CD4-positive, CD25-positive, alpha-beta regulatory T cell (primary cell): ENCODE data around the gene DNAL1. TPM values are rescaled to one million over a fixed set of nuclear protein-coding genes. Genes with fewer than 3 reads are reported as not detected.

Source experiments
- ATAC-seq, 2 donors: fragments of 150-1000 bp; cut with Tn5 transposase; one replicate each; pipeline ENCODE4 v1.10.0; 2021; ENCODE audit warnings: low read depth in 2 of 2, moderate number of reproducible peaks in 2 of 2, moderate library complexity in 1 of 2
- DNase-seq, 3 donors: peaks; one replicate each; pipeline versions ENCODE4 v3.0.0 to v3.0.0-alpha.2; 2012 to 2022; ENCODE audit warnings: mixed read lengths in 1 of 3
- H3K27ac ChIP-seq: one replicate; pipeline ENCODE4 v1.7.0; 2013; ENCODE audit warnings: mild to moderate bottlenecking, low read length; ENCODE audit not compliant: insufficient read depth, poor library complexity, severe bottlenecking
- H3K27me3 ChIP-seq: one replicate; pipeline ENCODE4 v1.7.0; 2013; ENCODE audit warnings: low read length; ENCODE audit not compliant: control insufficient read depth, insufficient read depth
- H3K36me3 ChIP-seq: one replicate; pipeline ENCODE4 v1.7.0; 2013; ENCODE audit warnings: mild to moderate bottlenecking, low read length, moderate library complexity; ENCODE audit not compliant: control insufficient read depth, insufficient read depth
- H3K4me1 ChIP-seq: 2 replicates; pipeline ENCODE4 v1.7.0; 2013; ENCODE audit warnings: mild to moderate bottlenecking, low read length; ENCODE audit not compliant: insufficient read depth, control insufficient read depth, poor library complexity, severe bottlenecking
- H3K4me3 ChIP-seq: one replicate; pipeline ENCODE4 v1.7.0; 2013; ENCODE audit warnings: low read depth, mild to moderate bottlenecking, low read length, moderate library complexity
- H3K9me3 ChIP-seq, 2 experiments: 1 replicate in 1 of 2; 2 replicates in 1 of 2; pipeline ENCODE4 v1.7.0; 2013; ENCODE audit warnings: low read length in 2 of 2, mild to moderate bottlenecking in 1 of 2, moderate library complexity in 1 of 2; ENCODE audit not compliant: control insufficient read depth in 2 of 2
- H3K27ac Mint-ChIP-seq, 3 donors: one replicate each; pipeline ENCODE4 v1.8.0; 2020 to 2022; ENCODE audit warnings: mild to moderate bottlenecking in 3 of 3, mixed read lengths in 3 of 3, moderate library complexity in 2 of 3
- H3K27me3 Mint-ChIP-seq: one replicate; pipeline ENCODE4 v1.8.0; 2022; ENCODE audit warnings: mild to moderate bottlenecking, mixed read lengths
- H3K36me3 Mint-ChIP-seq: one replicate; pipeline ENCODE4 v1.8.0; 2020; ENCODE audit warnings: mixed read lengths
- H3K4me1 Mint-ChIP-seq, 4 donors: one replicate each; pipeline ENCODE4 v1.8.0; 2020 to 2022; ENCODE audit warnings: mixed read lengths in 4 of 4, mild to moderate bottlenecking in 1 of 4
- H3K4me3 Mint-ChIP-seq, 4 donors: one replicate each; pipeline ENCODE4 v1.8.0; 2020 to 2022; ENCODE audit warnings: mild to moderate bottlenecking in 4 of 4, mixed read lengths in 4 of 4, moderate library complexity in 3 of 4
- H3K9me3 Mint-ChIP-seq, 7 donors: one replicate each; pipeline ENCODE4 v1.8.0; 2020 to 2022; ENCODE audit warnings: mixed read lengths in 7 of 7, mild to moderate bottlenecking in 3 of 7, moderate library complexity in 2 of 7
- polyA plus RNA-seq, 4 donors: library from polyadenylated mRNA; unstranded; fragments of 300-500 nt; fragmentation: Illumina TruSeq; gene quantifications; one replicate each; pipeline ENCODE4 v1.2.3, GENCODE V29; 2021
- total RNA-seq: library from RNA; stranded (reverse); gene quantifications from one replicate; pipeline ENCODE4 v1.2.3, GENCODE V29; 2022

The DNAL1 gene
- total and polyA plus RNA-seq, 5 donors from 2014 or later, result 3.4 to 5.0 (median 3.8) TPM

DNA sequence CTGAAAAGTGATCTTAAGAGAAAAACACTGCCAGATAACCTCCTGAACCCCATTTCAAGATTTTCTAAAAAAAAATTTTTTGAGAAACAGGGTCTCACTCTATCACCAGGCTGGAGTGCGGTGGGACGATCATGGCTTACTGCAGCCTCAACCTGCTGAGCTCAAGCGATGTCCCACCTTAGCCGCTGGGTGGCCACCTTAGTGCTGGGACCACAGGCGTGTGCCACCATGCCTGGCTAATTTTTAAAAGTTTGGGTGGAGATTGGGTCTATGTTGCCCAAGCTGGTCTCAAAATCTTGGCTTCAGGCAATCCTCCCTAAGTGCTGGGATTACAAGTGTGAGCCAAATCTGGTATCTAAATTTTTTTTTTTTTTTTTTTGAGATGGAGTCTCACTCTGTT, 66.0 kb downstream of the DNAL1 start:
- Mint-ChIP-seq H3K27ac (peak overlapping the region in 1 of 3 donors; percentile 16), H3K4me3 (peak overlapping the region in 2 of 4 donors; percentile 16 to 39)

DNA sequence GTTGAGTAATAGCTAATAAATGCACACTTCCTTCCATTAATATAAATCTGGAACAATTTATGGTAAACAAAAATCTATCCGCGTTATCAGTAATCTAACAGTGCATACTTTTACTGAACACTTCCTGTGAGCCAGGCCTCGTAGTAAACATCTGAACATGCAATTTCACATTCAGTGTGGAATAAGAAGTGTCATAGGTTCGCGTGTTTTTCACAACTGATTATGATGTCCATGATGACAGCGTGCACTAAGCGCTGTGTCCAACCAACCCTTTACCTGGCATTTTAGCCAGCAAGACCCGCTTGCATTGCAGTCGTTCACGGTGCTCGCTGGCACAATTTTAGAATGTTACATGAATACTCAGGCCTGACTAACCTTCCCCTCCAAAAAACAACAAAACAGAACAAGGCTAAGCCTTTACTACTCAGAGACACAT, 67.3 kb downstream of the DNAL1 start:
- ATAC-seq (peak in 1 of 2 donors; percentile 19), DNase-seq (peak in 2 of 3 donors; percentile 28 to 61)
- no peaks in the 10 kb centered on the region for H3K27me3 ChIP-seq
- Mint-ChIP-seq H3K9me3 (peaks cover 0 to 3% (median 0%) of the 10 kb centered on the region in 7 donors), H3K27me3 (no peaks in the 10 kb centered on the region), H3K4me3 (peak overlapping the region; percentile 96 to 99 (median 98)), H3K36me3 (peaks cover 19% of the 10 kb centered on the region), H3K27ac (peak overlapping the region; percentile 95 to 99 (median 98)), H3K4me1 (peaks cover 15 to 34% (median 23%) of the 10 kb centered on the region in 4 donors)
- peaks cover 10% of the 10 kb centered on the region for H3K36me3 ChIP-seq
- H3K4me3 ChIP-seq, result peak overlapping the region; percentile 91
- no peaks in the 10 kb centered on the region for H3K9me3 ChIP-seq
- peaks cover 27% of the 10 kb centered on the region for H3K4me1 ChIP-seq
- H3K27ac ChIP-seq, result peak overlapping the region; percentile 72

More for the DNA sequence above, 66.0 kb downstream of the DNAL1 start:
- DNase-seq (no peak), ATAC-seq (no peak)
- H3K4me3 ChIP-seq, result no peak overlapping the region
- H3K4me1 ChIP-seq, result peaks cover 27% of the 10 kb centered on the region
- no peaks in the 10 kb centered on the region for H3K9me3 ChIP-seq
- peaks cover 15 to 32% (median 23%) of the 10 kb centered on the region in 4 donors for H3K4me1 Mint-ChIP-seq
- H3K27me3 ChIP-seq, result no peaks in the 10 kb centered on the region
- H3K36me3 Mint-ChIP-seq, result peaks cover 16% of the 10 kb centered on the region
- H3K36me3 ChIP-seq, result peaks cover under 1% of the 10 kb centered on the region
- no peaks in the 10 kb centered on the region for H3K27me3 Mint-ChIP-seq
- H3K9me3 Mint-ChIP-seq, result peaks cover 0 to 3% (median 0%) of the 10 kb centered on the region in 7 donors
- no peak overlapping the region for H3K27ac ChIP-seq

DNA sequence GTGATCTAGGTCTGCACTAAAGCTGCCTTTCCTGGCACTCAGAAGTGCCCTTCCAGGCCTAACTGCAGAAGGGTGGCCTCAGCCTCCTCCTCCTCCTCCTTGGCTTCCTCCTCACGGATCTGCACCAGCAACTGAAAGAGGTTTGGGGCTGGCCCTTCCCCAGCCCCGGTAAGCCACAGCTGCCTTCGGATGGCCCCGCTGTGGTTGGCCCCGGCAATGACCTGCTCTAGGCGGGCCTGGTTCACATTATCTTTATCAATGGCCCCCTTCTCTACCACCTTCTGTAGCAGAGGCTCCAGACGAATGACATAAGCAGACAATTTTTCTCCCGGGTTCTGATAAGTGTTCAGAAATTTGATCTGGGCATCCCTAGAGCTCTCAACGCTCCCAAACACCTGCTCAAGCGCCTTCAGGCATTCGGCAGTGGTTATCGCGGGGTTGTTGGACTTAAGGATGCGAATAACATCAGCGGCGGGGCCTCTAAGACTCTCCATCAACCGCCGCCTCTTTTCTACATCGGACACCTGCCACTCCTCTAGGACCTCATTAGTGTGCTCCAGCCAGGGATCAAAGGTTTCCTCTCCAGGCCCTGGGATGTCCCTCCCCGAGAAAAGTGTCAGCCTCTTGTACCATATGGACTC, 67.9 kb downstream of the DNAL1 start:
- Histone ChIP-seq H3K27me3 (no peaks in the 10 kb centered on the region), H3K36me3 (peaks cover 16% of the 10 kb centered on the region), H3K4me1 (peaks cover 27% of the 10 kb centered on the region), H3K4me3 (peak overlapping the region; percentile 91), H3K9me3 (no peaks in the 10 kb centered on the region), H3K27ac (peak overlapping the region; percentile 72)
- peaks cover 0 to 3% (median 0%) of the 10 kb centered on the region in 7 donors for H3K9me3 Mint-ChIP-seq
- peak overlapping the region; percentile 95 to 99 (median 98) for H3K27ac Mint-ChIP-seq
- H3K36me3 Mint-ChIP-seq, result peaks cover 19% of the 10 kb centered on the region
- peaks cover 15 to 34% (median 23%) of the 10 kb centered on the region in 4 donors for H3K4me1 Mint-ChIP-seq
- ATAC-seq (no peak), DNase-seq (peak in 2 of 3 donors; percentile 16 to 53)
- peak overlapping the region; percentile 96 to 99 (median 98) for H3K4me3 Mint-ChIP-seq
- H3K27me3 Mint-ChIP-seq, result no peaks in the 10 kb centered on the region

- DNase-seq (no peak), ATAC-seq (no peak)
- Mint-ChIP-seq H3K27me3 (no peaks in the 10 kb centered on the region), H3K9me3 (peaks cover 0 to 3% (median 0%) of the 10 kb centered on the region in 7 donors), H3K4me1 (peaks cover 15 to 34% (median 23%) of the 10 kb centered on the region in 4 donors), H3K4me3 (peak overlapping the region; percentile 96 to 99 (median 98)), H3K27ac (peak overlapping the region; percentile 95 to 99 (median 98)), H3K36me3 (peaks cover 19% of the 10 kb centered on the region)
- no peaks in the 10 kb centered on the region for H3K27me3 ChIP-seq
- peaks cover 27% of the 10 kb centered on the region for H3K4me1 ChIP-seq
- H3K27ac ChIP-seq, result peak overlapping the region; percentile 72
- no peaks in the 10 kb centered on the region for H3K9me3 ChIP-seq
- H3K36me3 ChIP-seq, result peaks cover 22% of the 10 kb centered on the region
- peak overlapping the region; percentile 91 for H3K4me3 ChIP-seq
Observed at GRCh38 chr14:73713206-73713802, 68.5 kb downstream of the DNAL1 start.

- H3K4me3 Mint-ChIP-seq, result peak within 1 kb of the TSS; percentile 96 to 99 (median 98)
- peaks cover 27% of the 10 kb centered on the region for H3K4me1 ChIP-seq
- peaks cover 27% of the 10 kb centered on the region for H3K36me3 ChIP-seq
- H3K27ac ChIP-seq, result peak within 1 kb of the TSS; percentile 72
- no peaks in the 10 kb centered on the region for H3K27me3 ChIP-seq
- peak within 1 kb of the TSS; percentile 91 for H3K4me3 ChIP-seq
- H3K36me3 Mint-ChIP-seq, result peaks cover 16% of the 10 kb centered on the region
- H3K9me3 Mint-ChIP-seq, result peaks cover 0 to 3% (median 0%) of the 10 kb centered on the region in 7 donors
- DNase-seq, result peak; percentile 84 to 85 (median 84)
- no peaks in the 10 kb centered on the region for H3K27me3 Mint-ChIP-seq
- H3K27ac Mint-ChIP-seq, result peak within 1 kb of the TSS; percentile 95 to 99 (median 98)
- peaks cover 15 to 34% (median 23%) of the 10 kb centered on the region in 4 donors for H3K4me1 Mint-ChIP-seq
- peak; percentile 75 to 77 for ATAC-seq
- no peaks in the 10 kb centered on the region for H3K9me3 ChIP-seq
Observed at GRCh38 chr14:73713803-73714655, 69.2 kb downstream of the DNAL1 start, which contains the start of gene PNMA1. Gene PNMA1, minus strand, starts transcription at chr14:73714384. Its CDS starts 745 bp downstream, at chr14:73713639.

DNA sequence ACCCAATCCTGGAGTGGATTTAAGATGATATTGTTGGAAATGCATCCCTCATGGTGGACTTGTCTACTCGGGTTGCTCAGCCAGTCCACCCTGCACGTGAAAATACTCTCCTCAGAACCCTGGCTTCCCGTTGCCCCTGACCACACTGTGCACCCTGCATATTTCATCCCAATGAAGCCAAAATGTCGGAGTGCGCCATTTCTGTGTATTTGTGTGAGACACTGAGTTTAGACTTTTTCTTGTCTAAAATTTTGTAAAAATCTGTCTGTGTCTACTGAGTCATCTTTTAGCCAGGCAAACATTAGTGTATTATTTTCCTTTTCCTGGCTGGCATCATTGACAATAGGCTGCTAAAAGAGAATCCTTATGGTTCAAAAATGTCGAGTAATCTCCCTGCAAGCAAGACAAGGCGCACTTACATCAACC, 69.9 kb downstream of the DNAL1 start:
- H3K36me3 Mint-ChIP-seq, result peaks cover 20% of the 10 kb centered on the region
- ATAC-seq (no peak), DNase-seq (no peak)
- H3K27ac Mint-ChIP-seq, result peak overlapping the region; percentile 73 to 83 (median 74)
- peaks cover 15 to 34% (median 23%) of the 10 kb centered on the region in 4 donors for H3K4me1 Mint-ChIP-seq
- H3K27me3 ChIP-seq, result no peaks in the 10 kb centered on the region
- H3K27ac ChIP-seq, result peak overlapping the region; percentile 72
- H3K4me3 ChIP-seq, result peak overlapping the region; percentile 61
- peaks cover 27% of the 10 kb centered on the region for H3K4me1 ChIP-seq
- H3K9me3 ChIP-seq, result no peaks in the 10 kb centered on the region
- H3K9me3 Mint-ChIP-seq, result peaks cover 0 to 3% (median 0%) of the 10 kb centered on the region in 7 donors
- H3K4me3 Mint-ChIP-seq, result peak overlapping the region; percentile 83 to 96 (median 87)
- H3K36me3 ChIP-seq, result peaks cover 32% of the 10 kb centered on the region
- no peaks in the 10 kb centered on the region for H3K27me3 Mint-ChIP-seq

- no peak for ATAC-seq
- no peak for DNase-seq
Observed at GRCh38 chr14:73715707-73716106, 70.9 kb downstream of the DNAL1 start.

More at GRCh38 chr14:73715707-73716106, 70.9 kb downstream of the DNAL1 start:
- Mint-ChIP-seq H3K4me3 (peak overlapping the region in 3 of 4 donors; percentile 19 to 94 (median 55)), H3K27ac (peak overlapping the region in 2 of 3 donors; percentile 66 to 70), H3K36me3 (peaks cover 13% of the 10 kb centered on the region), H3K4me1 (peaks cover 11 to 25% (median 20%) of the 10 kb centered on the region in 4 donors), H3K9me3 (peaks cover 0 to 3% (median 0%) of the 10 kb centered on the region in 7 donors), H3K27me3 (no peaks in the 10 kb centered on the region)
- peaks cover 27% of the 10 kb centered on the region for H3K4me1 ChIP-seq
- H3K9me3 ChIP-seq, result no peaks in the 10 kb centered on the region
- H3K27me3 ChIP-seq, result no peaks in the 10 kb centered on the region
- H3K27ac ChIP-seq, result no peak overlapping the region
- peaks cover 40% of the 10 kb centered on the region for H3K36me3 ChIP-seq
- no peak overlapping the region for H3K4me3 ChIP-seq
